Ascending aorta (tissue), 2 donors: ENCODE data around the gene SLC16A10. TPM values are rescaled to one million over a fixed set of nuclear protein-coding genes. Genes with fewer than 3 reads are reported as not detected.

Experiments used
- DNase-seq, 2 donors: peaks; one replicate each; pipeline ENCODE4 v3.0.0-alpha.2; 2019; ENCODE audit warnings: low spot score in 2 of 2
- H3K27ac ChIP-seq, 2 donors: fragments of 200-600 bp; sonication (generic); one replicate each; pipeline ENCODE4 v1.5.1; 2016 to 2017; ENCODE audit warnings: mild to moderate bottlenecking in 1 of 2
- H3K27me3 ChIP-seq: fragments of 200-600 bp; sonication (generic); one replicate; pipeline ENCODE4 v1.5.1; 2017
- H3K36me3 ChIP-seq, 2 donors: fragments of 200-600 bp; sonication (generic); one replicate each; pipeline ENCODE4 v1.5.1; 2016
- H3K4me1 ChIP-seq, 2 donors: fragments of 200-600 bp; sonication (generic); one replicate each; pipeline ENCODE4 v1.5.1; 2016 to 2017; ENCODE audit warnings: mild to moderate bottlenecking in 1 of 2
- H3K4me3 ChIP-seq, 2 donors: fragments of 200-600 bp; sonication (generic); one replicate each; pipeline ENCODE4 v1.5.1; 2016 to 2017; ENCODE audit warnings: mild to moderate bottlenecking in 1 of 2
- H3K9me3 ChIP-seq, 2 donors: fragments of 200-600 bp; sonication (generic); one replicate each; pipeline ENCODE4 v1.5.1; 2016
- CTCF ChIP-seq, 3 experiments: fragments of 200-600 bp in 2 of 3; fragments of 450-650 bp in 1 of 3; sonication (generic) in 2 of 3; IDR thresholded peaks; one replicate each; pipeline ENCODE4 v1.5.1; 2016 to 2019; ENCODE audit warnings: antibody characterized with exemption in 3 of 3, mild to moderate bottlenecking in 1 of 3, moderate library complexity in 1 of 3
- intact Hi-C: fragments of 100-400 bp; cut with DNase I; formaldehyde crosslinking; loops from one replicate; pipeline ENCODE4 v1.15.1; 2023
- total RNA-seq: library from RNA; depleted of rRNA; stranded (reverse); fragments of >200 nt; gene quantifications from one replicate; pipeline ENCODE4 v1.1.0, GENCODE V29; 2016

The SLC16A10 gene
- total RNA-seq, 1 donor from 2014 or later, result 7.8 TPM

DNA sequence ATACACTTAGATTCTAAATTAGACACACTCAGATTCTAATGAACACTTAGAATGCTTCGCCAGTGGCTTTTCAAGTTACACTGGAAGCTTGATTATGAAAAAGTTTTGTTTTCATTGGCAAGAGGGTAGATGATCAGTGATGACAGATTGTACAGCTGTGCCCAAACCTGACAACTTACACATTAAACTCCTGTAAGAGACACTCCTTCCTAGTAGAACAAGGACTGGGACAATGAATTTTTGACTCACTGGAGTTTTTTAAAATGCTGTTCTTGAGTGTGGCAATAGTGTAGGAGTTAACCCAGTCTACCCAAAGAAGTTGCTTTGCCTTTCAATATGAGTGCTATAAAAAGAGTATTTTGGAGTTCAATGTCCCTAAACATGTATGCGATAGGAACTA lies 140.8 kb downstream of the SLC16A10 start:
- no peaks in the 10 kb centered on the region for H3K36me3 ChIP-seq
- no peaks in the 10 kb centered on the region for H3K27me3 ChIP-seq
- intact Hi-C loops, result loop anchor here (2.0 kb wide), 1 partner anchor 15 kb away; no protein-coding TSS in a partner anchor
- no peak for DNase-seq
- H3K4me1 ChIP-seq, result peaks cover 0 to 28% of the 10 kb centered on the region in 2 donors
- H3K9me3 ChIP-seq, result no peaks in the 10 kb centered on the region
- no peak for TF ChIP-seq CTCF (IDR thresholded peaks at IDR 0.05)
- H3K27ac ChIP-seq, result peak overlapping the region; percentile 35 to 59
- no peak overlapping the region for H3K4me3 ChIP-seq

DNA sequence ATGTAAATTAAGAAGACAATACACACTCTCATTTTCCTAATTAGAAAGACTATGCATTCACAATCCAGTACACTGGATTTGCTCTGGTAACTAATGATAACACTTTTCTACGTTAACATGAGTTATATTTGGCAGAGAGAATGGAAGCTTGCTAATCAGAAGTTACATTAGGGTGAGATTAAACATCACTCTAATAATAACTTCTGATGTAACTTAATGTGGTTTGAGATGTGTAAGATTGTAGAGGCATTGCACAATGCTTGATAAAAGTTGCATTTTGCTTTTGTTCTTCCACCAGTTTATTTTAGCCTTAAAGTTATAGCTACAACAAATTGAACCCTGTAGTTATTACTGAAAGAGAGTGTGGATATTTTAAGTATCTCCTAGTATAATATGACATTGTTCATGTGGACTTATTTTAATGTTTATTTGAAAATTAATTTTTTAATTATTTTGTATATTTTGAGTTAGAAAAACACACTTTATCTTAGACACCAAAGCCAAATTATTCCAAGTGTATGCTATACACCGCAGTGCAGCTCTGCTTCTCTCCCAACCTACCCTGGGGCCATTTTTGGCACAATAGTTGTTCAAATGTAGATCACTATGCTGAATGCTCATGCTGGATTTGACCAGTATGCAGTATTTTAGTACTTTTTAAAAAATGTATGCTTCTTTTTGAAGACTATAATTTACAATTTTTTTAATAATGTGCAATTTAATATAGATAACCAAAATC lies 143.2 kb downstream of the SLC16A10 start:
- no peak for TF ChIP-seq CTCF (IDR thresholded peaks at IDR 0.05)
- no peak for DNase-seq
- H3K4me3 ChIP-seq, result no peak overlapping the region
- peaks cover 0 to 24% of the 10 kb centered on the region in 2 donors for H3K4me1 ChIP-seq
- no peaks in the 10 kb centered on the region for H3K27me3 ChIP-seq
- peak overlapping the region in 1 of 2 donors; percentile 59 for H3K27ac ChIP-seq
- H3K9me3 ChIP-seq, result no peaks in the 10 kb centered on the region
- H3K36me3 ChIP-seq, result no peaks in the 10 kb centered on the region
- intact Hi-C loops, result loop anchor here (2.0 kb wide), 1 partner anchor 28 kb away; a partner anchor contains a TSS

GRCh38 chr6:111231090-111231459 lies 143.8 kb downstream of the SLC16A10 start:
- Histone ChIP-seq H3K27me3 (no peaks in the 10 kb centered on the region), H3K4me1 (peaks cover 0 to 24% of the 10 kb centered on the region in 2 donors), H3K27ac (no peak overlapping the region), H3K4me3 (no peak overlapping the region), H3K9me3 (no peaks in the 10 kb centered on the region), H3K36me3 (no peaks in the 10 kb centered on the region)
- no peak for TF ChIP-seq CTCF (IDR thresholded peaks at IDR 0.05)
- DNase-seq, result no peak
- intact Hi-C loops, result loop anchor here (2.0 kb wide), 1 partner anchor 28 kb away; a partner anchor contains a TSS

- H3K36me3 ChIP-seq, result no peaks in the 10 kb centered on the region
- intact Hi-C loops, result no loop called here
- no peaks in the 10 kb centered on the region for H3K9me3 ChIP-seq
- H3K27ac ChIP-seq, result no peak overlapping the region
- DNase-seq, result no peak
- H3K4me1 ChIP-seq, result no peaks in the 10 kb centered on the region
- H3K27me3 ChIP-seq, result no peaks in the 10 kb centered on the region
- H3K4me3 ChIP-seq, result no peak overlapping the region
- TF ChIP-seq CTCF (IDR thresholded peaks at IDR 0.05), result no peak
Measured at GRCh38 chr6:111237852-111238251, 150.5 kb downstream of the SLC16A10 start.

- Histone ChIP-seq H3K4me3 (no peak overlapping the region), H3K27me3 (no peaks in the 10 kb centered on the region), H3K36me3 (no peaks in the 10 kb centered on the region), H3K4me1 (no peaks in the 10 kb centered on the region), H3K27ac (no peak overlapping the region), H3K9me3 (no peaks in the 10 kb centered on the region)
- TF ChIP-seq CTCF (IDR thresholded peaks at IDR 0.05), result no peak
- intact Hi-C loops, result no loop called here
- no peak for DNase-seq
Measured at GRCh38 chr6:111238464-111239119, 151.3 kb downstream of the SLC16A10 start.
